ENCODE results near the gene CD72.

DNA sequence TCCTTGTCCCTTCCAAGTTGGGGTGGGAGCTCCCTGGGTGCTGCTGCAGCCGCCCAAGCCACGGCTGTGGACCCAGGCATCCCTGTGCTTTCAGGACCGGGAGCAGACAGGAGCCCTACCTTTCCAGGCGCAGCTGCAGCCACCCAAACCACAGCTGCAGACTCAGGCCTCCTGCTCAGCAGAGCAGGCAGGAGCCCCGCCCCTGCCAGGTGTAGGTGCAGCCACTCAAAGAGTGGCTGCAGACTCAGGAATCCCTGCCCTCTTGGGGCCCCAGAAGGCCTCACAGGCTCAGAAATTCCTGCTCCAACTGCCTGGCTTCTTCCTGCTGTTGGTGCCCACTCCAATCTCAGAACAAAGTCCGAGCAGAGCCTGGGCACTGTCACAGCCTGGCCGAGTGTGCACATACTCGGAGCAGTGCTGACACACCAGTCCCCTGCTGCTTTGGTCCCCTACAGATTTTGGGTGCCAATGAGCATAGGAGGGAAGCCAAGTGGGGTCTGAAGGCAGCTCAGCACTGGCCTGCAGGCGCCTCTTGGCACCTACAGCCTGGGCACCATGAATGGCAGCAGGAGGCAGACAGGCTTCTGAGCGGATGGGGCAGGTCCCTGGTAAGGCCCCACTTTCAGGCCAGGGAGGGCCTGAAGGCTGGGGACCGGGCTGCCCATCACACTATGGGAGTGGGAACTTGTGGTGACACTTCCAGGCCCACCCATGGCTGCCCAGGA lies 19.2 kb downstream of the CD72 start:
- TF ChIP-seq, protein P1, sequence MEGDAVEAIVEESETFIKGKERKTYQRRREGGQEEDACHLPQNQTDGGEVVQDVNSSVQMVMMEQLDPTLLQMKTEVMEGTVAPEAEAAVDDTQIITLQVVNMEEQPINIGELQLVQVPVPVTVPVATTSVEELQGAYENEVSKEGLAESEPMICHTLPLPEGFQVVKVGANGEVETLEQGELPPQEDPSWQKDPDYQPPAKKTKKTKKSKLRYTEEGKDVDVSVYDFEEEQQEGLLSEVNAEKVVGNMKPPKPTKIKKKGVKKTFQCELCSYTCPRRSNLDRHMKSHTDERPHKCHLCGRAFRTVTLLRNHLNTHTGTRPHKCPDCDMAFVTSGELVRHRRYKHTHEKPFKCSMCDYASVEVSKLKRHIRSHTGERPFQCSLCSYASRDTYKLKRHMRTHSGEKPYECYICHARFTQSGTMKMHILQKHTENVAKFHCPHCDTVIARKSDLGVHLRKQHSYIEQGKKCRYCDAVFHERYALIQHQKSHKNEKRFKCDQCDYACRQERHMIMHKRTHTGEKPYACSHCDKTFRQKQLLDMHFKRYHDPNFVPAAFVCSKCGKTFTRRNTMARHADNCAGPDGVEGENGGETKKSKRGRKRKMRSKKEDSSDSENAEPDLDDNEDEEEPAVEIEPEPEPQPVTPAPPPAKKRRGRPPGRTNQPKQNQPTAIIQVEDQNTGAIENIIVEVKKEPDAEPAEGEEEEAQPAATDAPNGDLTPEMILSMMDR (IDR thresholded peaks at IDR 0.05): no peak
- TF ChIP-seq POLR2A (IDR thresholded peaks at IDR 0.05): no peak

All from lower leg skin (tissue), 3 donors.